Liver (tissue), 9 donors: Measurements from ENCODE around the gene EGFR. TPM values are rescaled to one million over a fixed set of nuclear protein-coding genes. Genes with fewer than 3 reads are reported as not detected.

Experiments
- DNase-seq: peaks from one replicate; pipeline ENCODE4 v3.0.0-alpha.2; 2017; ENCODE audit warnings: low spot score
- H3K27ac ChIP-seq, 2 donors: one replicate each; pipeline ENCODE4 v1.7.0; 2013; ENCODE audit warnings: inconsistent platforms in 2 of 2, low read length in 2 of 2, control low read depth in 1 of 2, low read depth in 1 of 2, mild to moderate bottlenecking in 1 of 2
- H3K27me3 ChIP-seq, 4 donors: one replicate each; pipeline versions ENCODE4 v1.6.1 to v1.7.0; 2013; ENCODE audit warnings: low read length in 3 of 4, inconsistent platforms in 1 of 4, mild to moderate bottlenecking in 1 of 4, moderate library complexity in 1 of 4; ENCODE audit not compliant: control insufficient read depth in 4 of 4, insufficient read depth in 4 of 4
- H3K36me3 ChIP-seq, 4 donors: one replicate each; pipeline versions ENCODE4 v1.6.1 to v1.7.0; 2013; ENCODE audit warnings: low read length in 3 of 4, mild to moderate bottlenecking in 3 of 4, low read depth in 1 of 4, moderate library complexity in 1 of 4; ENCODE audit not compliant: control insufficient read depth in 4 of 4, insufficient read depth in 3 of 4
- H3K4me1 ChIP-seq, 4 donors: one replicate each; pipeline versions ENCODE4 v1.6.1 to v1.7.0; 2013; ENCODE audit warnings: low read length in 3 of 4, mild to moderate bottlenecking in 3 of 4, moderate library complexity in 1 of 4; ENCODE audit not compliant: control insufficient read depth in 4 of 4, insufficient read depth in 4 of 4
- H3K4me3 ChIP-seq, 3 donors: one replicate each; pipeline versions ENCODE4 v1.6.1 to v1.7.0; 2013; ENCODE audit warnings: low read length in 3 of 3, control low read depth in 1 of 3, low read depth in 1 of 3, mild to moderate bottlenecking in 1 of 3
- H3K9ac ChIP-seq, 2 donors: one replicate each; pipeline ENCODE4 v1.7.0; 2013; ENCODE audit warnings: low read length in 2 of 2, mild to moderate bottlenecking in 2 of 2, moderate library complexity in 2 of 2, control low read depth in 1 of 2, low read depth in 1 of 2
- H3K9me3 ChIP-seq, 4 donors: one replicate each; pipeline versions ENCODE4 v1.6.1 to v1.7.0; 2013; ENCODE audit warnings: low read length in 3 of 4; ENCODE audit not compliant: control insufficient read depth in 4 of 4
- ATF3 ChIP-seq: IDR thresholded peaks from 2 replicates; pipeline ENCODE4 v1.6.1; 2016; ENCODE audit warnings: antibody characterized with exemption
- CTCF ChIP-seq: fragments of 150-350 bp; IDR thresholded peaks from 2 replicates; pipeline ENCODE4 v1.5.1; 2017; ENCODE audit warnings: improper control_type of control experiment, low read depth, low read length; ENCODE audit not compliant: missing input control
- EGR1 ChIP-seq, 2 donors: IDR thresholded peaks; 2 replicates each; pipeline ENCODE4 v1.6.1; 2016 to 2018; ENCODE audit warnings: antibody characterized with exemption in 2 of 2, low read depth in 2 of 2
- FOXA1 ChIP-seq: IDR thresholded peaks from 2 replicates; pipeline ENCODE4 v1.6.1; 2016; ENCODE audit warnings: antibody characterized with exemption
- FOXA2 ChIP-seq: IDR thresholded peaks from 2 replicates; pipeline ENCODE4 v1.6.1; 2016; ENCODE audit warnings: antibody characterized with exemption
- GABPA ChIP-seq, 2 donors: IDR thresholded peaks in 1 of 2; conservative IDR thresholded peaks in 1 of 2; 2 replicates each; pipeline ENCODE4 v1.6.1; 2016; ENCODE audit warnings: antibody characterized with exemption in 2 of 2, mild to moderate bottlenecking in 1 of 2, moderate library complexity in 1 of 2
- HNF4A ChIP-seq, 2 donors: conservative IDR thresholded peaks; 2 replicates each; pipeline ENCODE4 v1.6.1; 2016; ENCODE audit warnings: antibody characterized with exemption in 2 of 2, mild to moderate bottlenecking in 2 of 2
- HNF4G ChIP-seq: IDR thresholded peaks from 2 replicates; pipeline ENCODE4 v1.6.1; 2016; ENCODE audit warnings: antibody characterized with exemption
- JUND ChIP-seq, 2 donors: IDR thresholded peaks; 2 replicates each; pipeline ENCODE4 v1.6.1; 2016; ENCODE audit warnings: antibody characterized with exemption in 2 of 2
- MAX ChIP-seq: IDR thresholded peaks from 2 replicates; pipeline ENCODE4 v1.6.1; 2016; ENCODE audit warnings: antibody characterized with exemption
- NR2F2 ChIP-seq: IDR thresholded peaks from 2 replicates; pipeline ENCODE4 v1.6.1; 2016; ENCODE audit warnings: antibody characterized with exemption
- RAD21 ChIP-seq, 2 donors: IDR thresholded peaks; 2 replicates each; pipeline ENCODE4 v1.6.1; 2016; ENCODE audit warnings: antibody characterized with exemption in 2 of 2, mild to moderate bottlenecking in 2 of 2
- REST ChIP-seq: IDR thresholded peaks from 2 replicates; pipeline ENCODE4 v1.6.1; 2016; ENCODE audit warnings: antibody characterized with exemption, mild to moderate bottlenecking
- RXRA ChIP-seq, 2 donors: IDR thresholded peaks; 2 replicates each; pipeline ENCODE4 v1.6.1; 2017 to 2018; ENCODE audit warnings: antibody characterized with exemption in 2 of 2, mild to moderate bottlenecking in 1 of 2
- SP1 ChIP-seq: IDR thresholded peaks from 2 replicates; pipeline ENCODE4 v1.6.1; 2018; ENCODE audit warnings: antibody characterized with exemption, mild to moderate bottlenecking
- TAF1 ChIP-seq: conservative IDR thresholded peaks from 2 replicates; pipeline ENCODE4 v1.6.1; 2016; ENCODE audit warnings: antibody characterized with exemption, mild to moderate bottlenecking
- YY1 ChIP-seq: IDR thresholded peaks from 2 replicates; pipeline ENCODE4 v1.6.1; 2016; ENCODE audit warnings: antibody characterized with exemption, mild to moderate bottlenecking
- ZBTB33 ChIP-seq: IDR thresholded peaks from 2 replicates; pipeline ENCODE4 v1.6.1; 2016; ENCODE audit warnings: antibody characterized with exemption
- WGBS: extraction: QIAGEN DNeasy Blood & Tissue Kit; methylation state at CpG from one replicate; pipeline ENCODE4 v1.1.7; 2013; 5-methylcytosine and 5-hydroxymethylcytosine counted together
- polyA plus RNA-seq, 2 donors: library from polyadenylated mRNA; stranded (reverse) in 1 of 2; unstranded in 1 of 2; fragments of 200-250 nt in 1 of 2; fragments of >200 nt in 1 of 2; fragmentation: Nextera tagmentation in 1 of 2; extraction: Ambion mirVana in 1 of 2; gene quantifications; one replicate each; pipeline versions ENCODE4 v1.2.1 to v1.2.3, GENCODE V29; 2013 to 2015
- total RNA-seq, 2 donors: library from RNA; depleted of rRNA; stranded (reverse); fragments of >200 nt; gene quantifications; one replicate each; pipeline ENCODE4 v1.2.3, GENCODE V29; 2014
- donor health status: healthy.
- donor health status: healthy.
- donor health status: healthy.
- donor health status: healthy.
- donor health status: healthy.

EGFR gene
- total and polyA plus RNA-seq, 4 donors, result 22.6 to 37.0 (median 27.7) TPM

- H3K4me1 ChIP-seq, result peaks cover 9 to 46% (median 29%) of the 10 kb centered on the region in 4 donors
- DNase-seq, result no peak
- TF ChIP-seq TAF1, result no peak
- peak; percentile 80 to 89 for TF ChIP-seq JUND (IDR thresholded peaks at IDR 0.05)
- TF ChIP-seq GABPA (IDR thresholded peaks at IDR 0.05 in 1 of 2, conservative IDR thresholded peaks at IDR 0.05 in 1 of 2), result no peak
- peak; percentile 86 for TF ChIP-seq SP1
- TF ChIP-seq HNF4G, result peak; percentile 93
- peak; percentile 24 for TF ChIP-seq FOXA1
- peak; percentile 26 for TF ChIP-seq FOXA2
- peak; percentile 49 to 64 for TF ChIP-seq RAD21 (IDR thresholded peaks at IDR 0.05)
- TF ChIP-seq MAX, result no peak
- peak; percentile 92 to 94 for TF ChIP-seq RXRA (IDR thresholded peaks at IDR 0.05)
- TF ChIP-seq ZBTB33, result no peak
- peak; percentile 49 for TF ChIP-seq YY1
- TF ChIP-seq EGR1 (IDR thresholded peaks at IDR 0.05; ENCODE audit: low read depth in 2 of 2), result no peak
- TF ChIP-seq HNF4A (conservative IDR thresholded peaks at IDR 0.05), result peak; percentile 97
- TF ChIP-seq CTCF, result no peak
- TF ChIP-seq REST, result peak; percentile 80
- no peak for TF ChIP-seq ATF3
- TF ChIP-seq NR2F2, result peak; percentile 76
- peaks cover 16 to 40% (median 25%) of the 10 kb centered on the region in 4 donors for H3K36me3 ChIP-seq
- H3K27ac ChIP-seq, result peak overlapping the region; percentile 79 to 86
- no peaks in the 10 kb centered on the region for H3K27me3 ChIP-seq
- H3K9ac ChIP-seq, result peak overlapping the region; percentile 2 to 52
- no peak overlapping the region for H3K4me3 ChIP-seq
- whole genome bisulfite sequencing, result 54% methylated on average over 18 of the region's 18 CpGs
- no peaks in the 10 kb centered on the region for H3K9me3 ChIP-seq
Observed at GRCh38 chr7:55178863-55179773, 160.3 kb downstream of the EGFR start.
